Epithelial cell of prostate (primary cell): Measurements from ENCODE around the gene ADPRS.

ENCODE experiments used
- DNase-seq: peaks from one replicate; pipeline ENCODE4 v3.0.0-alpha.2; 2011; ENCODE audit warnings: low read depth, low spot score
- H3K27ac ChIP-seq: fragments of 450-650 bp; 2 replicates; pipeline ENCODE4 v1.5.1; 2017; ENCODE audit warnings: mild to moderate bottlenecking

The ADPRS gene

DNA sequence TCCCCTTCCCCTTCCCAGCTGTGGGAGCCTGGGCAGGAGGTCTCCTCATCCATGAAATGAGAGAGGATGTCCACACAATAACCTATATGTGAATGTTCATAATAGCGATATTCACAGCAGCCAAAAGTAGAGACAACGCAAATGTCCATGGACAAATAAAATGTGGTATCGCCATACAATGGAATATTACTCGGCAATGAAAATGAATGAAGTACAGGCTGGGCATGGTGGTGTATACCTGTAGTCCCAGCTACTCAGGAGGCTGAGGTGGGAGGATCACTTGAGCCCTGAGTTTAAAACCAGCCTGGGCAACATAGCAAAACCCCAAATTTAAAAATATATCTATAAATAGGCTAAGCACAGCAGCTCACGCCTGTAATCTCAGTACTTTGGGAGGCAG is 12.9 kb downstream of the ADPRS start:
- DNase-seq, result no peak
- H3K27ac ChIP-seq, result no peak overlapping the region

DNA sequence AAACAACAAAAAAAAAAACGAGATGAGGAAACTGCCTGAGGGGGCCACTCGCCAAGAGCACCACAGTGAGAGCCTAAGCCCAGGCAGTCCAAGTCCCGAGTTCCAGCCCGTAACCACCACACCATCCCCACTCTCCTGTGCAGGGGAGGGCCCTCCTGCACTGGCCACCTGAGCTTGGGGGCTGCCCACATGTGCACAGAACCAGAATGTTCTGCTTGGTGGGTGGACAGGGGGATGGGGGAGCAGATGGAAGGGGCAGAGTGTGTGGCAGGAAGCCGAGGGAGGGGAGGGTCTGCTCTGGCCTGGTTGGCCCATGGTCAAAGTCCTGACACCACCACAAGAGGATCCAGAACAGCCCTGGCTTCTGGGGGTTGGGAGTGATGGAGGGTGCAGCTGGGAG is 17.6 kb downstream of the ADPRS start:
- no peak overlapping the region for H3K27ac ChIP-seq
- no peak for DNase-seq

DNA sequence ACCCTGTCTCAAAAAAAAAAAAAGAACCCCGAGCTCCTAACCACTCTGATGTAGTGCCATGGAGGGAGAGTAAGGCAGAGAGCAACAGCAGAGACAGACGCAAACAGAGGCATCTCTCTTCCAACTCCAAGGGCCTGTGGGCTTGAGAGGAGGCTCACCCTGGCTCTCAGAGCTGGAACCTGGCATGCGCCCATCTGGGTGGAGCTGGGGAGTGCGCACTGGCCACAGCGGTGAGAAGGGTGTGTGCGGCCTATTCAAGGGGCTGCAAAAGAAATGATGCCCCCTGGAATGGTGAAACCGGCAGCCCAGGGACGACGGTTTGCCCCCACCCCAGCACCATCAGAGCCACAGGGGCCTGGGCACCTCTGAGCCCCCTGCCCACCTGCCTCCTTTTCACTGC is 18.7 kb downstream of the ADPRS start:
- no peak overlapping the region for H3K27ac ChIP-seq
- DNase-seq, result no peak

DNA sequence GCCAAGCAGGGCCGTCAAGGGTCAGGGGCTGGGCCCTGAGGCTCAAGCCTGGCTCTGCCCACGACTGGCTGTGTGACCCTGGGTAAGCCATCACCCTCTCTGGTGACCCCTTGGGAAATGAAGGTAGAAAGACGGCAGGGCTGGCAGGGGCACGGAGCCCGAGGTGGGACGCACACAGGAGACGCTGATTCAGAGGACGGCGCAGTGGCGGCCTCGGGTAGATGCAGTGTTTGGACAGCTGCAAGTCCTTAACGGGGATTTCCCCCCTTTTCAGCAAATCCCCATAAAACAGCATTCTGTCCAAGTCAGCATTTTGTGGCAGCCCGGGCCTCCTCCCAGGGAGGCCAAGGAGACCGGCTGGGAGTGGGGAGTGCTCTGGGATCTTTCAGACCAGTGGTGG is 19.6 kb downstream of the ADPRS start:
- no peak for DNase-seq
- no peak overlapping the region for H3K27ac ChIP-seq

DNA sequence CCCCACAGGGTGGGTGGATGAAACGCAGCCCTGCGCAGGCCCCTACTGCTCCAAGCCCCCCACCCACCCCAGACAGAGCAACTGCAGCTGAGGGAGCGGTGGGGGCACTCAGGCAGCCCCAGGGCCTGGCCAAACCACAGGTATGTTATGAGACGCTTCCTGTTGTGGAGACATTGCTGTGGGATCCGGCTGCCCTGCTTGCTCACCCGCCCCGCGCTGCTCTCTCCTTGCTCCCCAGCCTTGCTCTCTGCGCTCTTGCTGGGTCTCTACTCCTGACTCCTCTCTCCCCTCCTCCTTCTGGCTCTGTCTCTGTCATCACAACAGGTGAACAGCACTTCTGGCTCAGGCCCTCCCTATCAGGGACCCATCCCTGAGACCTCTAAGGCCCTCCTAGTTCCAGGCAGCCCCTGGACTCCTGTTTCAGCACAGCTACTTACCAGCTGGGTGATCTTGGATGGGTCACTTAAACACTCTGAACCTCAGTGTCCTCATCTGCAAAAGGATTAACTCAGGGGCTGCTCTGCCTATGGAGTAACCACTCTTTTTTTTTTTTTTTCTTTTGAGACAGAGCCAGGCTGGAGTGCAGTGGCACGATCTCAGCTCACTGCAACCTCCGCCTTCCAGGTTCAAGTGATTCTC is 20.5 kb downstream of the ADPRS start:
- peak overlapping the region; percentile 51 for H3K27ac ChIP-seq
- peak; percentile 34 for DNase-seq

DNA sequence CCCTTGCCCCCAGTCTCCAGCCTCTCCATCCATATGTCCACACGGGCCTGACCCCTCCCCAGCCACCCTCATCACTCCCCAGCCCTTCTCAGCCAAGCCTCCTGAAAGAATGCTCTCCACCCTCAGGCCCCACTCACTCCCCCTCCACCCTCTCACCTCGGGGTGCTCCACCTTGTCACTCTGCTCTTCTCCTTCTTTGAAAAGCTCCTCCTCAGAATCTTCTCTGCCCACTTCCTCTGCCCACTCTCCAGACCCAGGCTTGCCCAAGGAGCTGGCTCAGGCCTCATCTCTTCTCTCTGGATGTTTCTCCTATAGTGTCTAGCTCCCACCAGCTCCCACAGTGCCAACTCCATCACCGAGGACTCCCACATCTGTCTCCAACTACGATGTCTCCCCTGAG is 22.5 kb downstream of the ADPRS start:
- DNase-seq, result no peak
- H3K27ac ChIP-seq, result no peak overlapping the region

DNA sequence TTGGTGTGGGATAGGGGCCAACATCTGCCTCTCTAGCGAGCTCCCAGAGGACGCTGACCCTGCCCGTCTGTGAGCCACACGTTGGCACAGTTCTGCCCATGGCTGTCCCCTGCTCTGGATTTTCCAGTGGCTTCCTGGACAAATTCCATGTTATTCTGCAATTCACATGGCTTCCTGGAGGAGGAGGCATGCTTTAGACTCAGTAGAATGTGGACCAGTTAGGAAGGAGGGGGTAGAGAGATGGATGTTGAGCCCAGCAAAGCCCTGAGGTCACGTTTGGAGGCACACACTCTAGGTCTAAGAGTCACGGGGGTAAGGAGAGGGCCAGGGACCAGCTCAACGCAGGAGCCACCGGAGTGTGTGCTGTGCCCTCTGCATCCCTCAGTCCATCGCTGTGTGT is 24.1 kb downstream of the ADPRS start:
- no peak overlapping the region for H3K27ac ChIP-seq
- DNase-seq, result no peak

DNA sequence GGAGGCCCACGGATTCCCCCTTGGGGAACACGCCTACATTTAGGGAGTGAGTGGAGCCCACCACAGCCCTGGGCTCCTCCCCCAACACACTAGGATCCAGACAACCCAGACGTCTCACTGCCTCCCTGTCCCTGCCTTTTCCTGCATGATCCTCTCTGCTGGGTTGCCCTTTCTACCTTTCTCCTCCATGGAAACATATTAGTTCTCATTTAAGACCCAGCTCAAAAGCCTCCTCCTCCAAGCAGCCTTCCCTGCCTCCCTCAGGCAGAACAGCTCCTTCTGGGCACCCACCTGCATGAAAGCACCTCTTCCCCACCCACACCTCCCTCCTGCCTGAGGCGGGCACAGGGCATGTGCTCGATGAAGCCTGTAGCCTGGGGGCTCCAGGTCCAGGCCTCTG is 25.7 kb downstream of the ADPRS start:
- no peak overlapping the region for H3K27ac ChIP-seq
- no peak for DNase-seq

DNA sequence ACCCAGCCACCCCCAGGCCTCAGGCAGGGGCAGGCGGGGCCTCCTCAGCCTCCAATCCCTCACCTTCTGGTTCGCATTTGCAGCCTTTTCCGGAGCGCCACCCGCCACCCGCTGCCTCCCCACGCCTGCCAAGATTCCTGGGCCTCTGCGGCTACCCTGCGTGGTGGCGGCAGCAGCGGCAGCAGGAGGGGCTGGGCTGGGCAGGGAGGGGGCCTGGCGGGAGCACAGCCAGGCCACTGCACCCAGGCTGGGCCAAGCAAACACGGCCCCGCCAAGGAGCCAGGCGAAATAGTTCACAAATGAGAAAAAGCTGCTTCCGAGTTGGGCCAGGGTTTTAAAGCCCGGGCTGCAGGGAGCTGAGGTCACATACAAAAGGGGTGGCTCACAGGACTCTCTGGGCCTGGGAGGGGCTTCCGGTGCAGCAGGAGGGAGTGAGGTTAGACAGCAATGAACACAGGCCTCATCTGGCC is 26.5 kb downstream of the ADPRS start:
- H3K27ac ChIP-seq, result peak overlapping the region; percentile 50
- DNase-seq, result no peak

DNA sequence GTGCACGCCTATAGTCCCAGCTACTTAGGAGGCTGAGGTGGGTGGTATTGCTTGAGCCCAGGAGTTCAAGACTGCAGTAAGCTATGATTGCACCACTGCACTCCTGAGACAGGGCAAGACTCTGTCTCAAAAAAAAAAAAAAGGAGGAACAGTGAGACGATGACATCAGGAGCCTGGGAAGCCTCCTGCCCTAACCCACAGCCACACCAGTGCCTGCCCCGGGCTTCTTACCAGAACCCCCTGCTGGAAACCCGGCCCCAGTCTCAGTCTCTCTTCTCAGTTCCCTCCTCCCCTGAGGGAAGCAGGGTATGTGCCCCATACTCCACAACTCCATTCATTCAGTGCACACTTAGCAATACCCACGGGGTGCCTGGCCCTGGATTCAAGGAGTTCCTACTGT is 27.2 kb downstream of the ADPRS start:
- no peak for DNase-seq
- H3K27ac ChIP-seq, result peak overlapping the region; percentile 50

DNA sequence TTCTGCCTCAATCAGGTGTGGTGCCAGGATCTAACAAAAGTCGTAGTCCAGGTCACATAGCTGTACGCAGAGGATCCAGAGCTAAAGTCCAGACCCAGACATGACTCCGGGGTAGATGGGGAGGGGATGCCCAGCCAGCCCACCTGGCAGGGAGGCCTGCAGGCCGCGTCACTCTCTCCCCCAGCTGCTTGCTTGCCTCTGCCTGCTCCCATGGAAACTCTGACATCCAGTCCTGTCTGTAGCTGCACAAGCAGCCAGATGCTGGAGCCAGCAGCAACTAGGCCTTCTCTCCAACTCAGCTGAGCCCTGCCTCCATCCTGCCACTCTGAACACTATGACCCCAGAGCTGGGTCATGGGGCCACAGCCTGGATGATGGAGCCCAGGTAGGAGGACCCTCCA is 28.2 kb downstream of the ADPRS start:
- H3K27ac ChIP-seq, result no peak overlapping the region
- DNase-seq, result no peak

DNA sequence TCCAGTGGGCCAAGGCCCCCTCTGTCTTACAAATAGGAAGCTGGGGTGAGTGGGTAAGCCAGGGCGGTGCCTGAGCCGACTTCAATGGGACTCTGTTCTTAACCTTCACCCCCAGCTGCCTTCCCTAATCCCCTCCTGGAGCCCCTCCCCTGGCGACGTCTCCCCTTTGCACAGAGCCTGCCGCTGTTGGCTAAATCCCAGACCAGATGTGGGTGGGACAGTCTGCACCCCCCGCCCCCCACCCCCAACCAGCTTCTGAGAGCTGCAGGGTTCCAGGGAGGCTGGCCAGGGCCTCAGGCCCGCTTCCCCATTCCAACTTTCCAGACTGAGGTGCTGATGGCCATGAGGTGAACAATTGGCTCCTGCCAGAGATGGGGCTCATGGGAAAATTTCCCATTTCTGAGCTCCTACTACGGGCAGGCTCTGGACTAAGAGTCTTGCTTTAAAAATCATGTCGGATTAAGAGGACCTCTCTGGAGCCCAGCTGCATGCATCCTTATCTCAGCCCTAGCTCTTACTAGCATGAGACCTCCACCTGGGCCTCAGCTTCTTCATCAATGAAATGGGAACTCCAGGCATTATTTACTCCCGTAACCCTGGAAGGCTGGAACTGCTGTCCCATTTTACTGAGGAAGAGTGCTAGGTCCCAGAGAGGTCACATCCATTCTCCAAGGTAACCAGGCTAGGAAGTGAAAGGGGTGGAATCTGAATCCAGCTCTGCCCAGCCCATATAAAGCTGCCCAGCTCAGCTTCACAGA is 29.9 kb downstream of the ADPRS start:
- DNase-seq, result no peak
- no peak overlapping the region for H3K27ac ChIP-seq

DNA sequence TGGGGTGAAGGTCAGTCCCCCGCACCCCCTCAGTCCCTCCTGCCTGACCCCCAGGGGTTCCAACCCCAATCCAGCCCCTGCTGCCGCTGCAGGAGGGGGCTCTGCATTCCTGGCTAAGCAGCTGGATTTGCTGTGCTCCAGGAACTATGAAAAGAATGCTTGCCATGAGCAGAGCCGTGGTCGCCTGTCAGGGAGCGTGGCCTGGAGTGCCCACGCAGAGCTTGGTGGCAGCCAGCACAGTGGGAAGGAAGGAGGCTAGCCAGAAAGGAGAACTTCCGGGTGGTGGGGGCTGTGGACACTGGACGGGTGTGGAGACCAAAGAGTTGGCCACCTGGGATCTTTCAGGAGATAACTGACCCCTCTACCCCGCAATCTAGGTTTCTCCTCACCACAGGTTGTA is 30.8 kb downstream of the ADPRS start:
- H3K27ac ChIP-seq, result no peak overlapping the region

DNA sequence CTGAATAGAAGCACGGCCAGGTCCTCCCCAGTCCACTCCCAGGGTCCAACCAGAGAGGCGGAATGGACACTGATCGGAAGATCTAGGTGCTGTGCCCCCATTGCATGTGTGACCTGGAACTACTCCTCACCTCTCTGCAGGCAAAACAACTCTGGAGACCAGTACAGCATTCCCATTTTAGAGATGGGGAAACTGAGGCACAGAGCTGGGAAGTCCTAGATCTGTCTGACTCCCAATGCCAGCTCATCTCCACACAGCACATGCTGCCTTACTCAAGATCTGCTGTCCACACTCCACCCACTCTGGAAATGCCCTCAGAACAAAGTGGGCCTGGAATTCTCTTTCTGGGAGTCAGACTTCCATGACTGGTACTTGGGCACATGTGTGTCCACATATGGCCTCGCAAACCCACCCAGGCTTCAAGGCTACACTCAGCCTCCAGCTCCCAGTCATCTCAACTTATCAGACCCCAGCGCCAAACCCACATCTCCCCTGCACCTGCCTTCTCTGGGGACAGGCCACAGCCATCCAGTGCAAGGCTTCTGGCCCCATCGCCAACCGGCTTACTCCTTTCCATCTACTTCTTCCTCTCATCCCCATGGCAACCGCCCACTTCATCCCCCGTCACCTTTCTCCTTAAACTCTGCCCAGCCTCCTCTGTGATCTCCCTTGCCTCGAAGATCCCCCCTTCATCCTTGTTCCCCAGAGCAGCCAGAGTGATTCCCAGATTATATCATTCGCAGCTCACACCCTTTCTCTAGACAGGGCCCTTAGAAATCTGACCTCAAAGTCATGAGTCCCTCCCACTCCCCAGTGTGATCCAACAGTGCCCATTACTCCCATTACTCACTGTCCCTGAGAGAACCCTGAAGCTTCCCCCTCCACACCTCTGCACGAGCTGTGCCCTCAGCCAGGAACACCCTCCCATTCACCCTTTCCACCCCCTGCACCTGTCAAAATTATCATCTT is 33.7 kb downstream of the ADPRS start:
- no peak for DNase-seq
- H3K27ac ChIP-seq, result no peak overlapping the region

More for the DNA sequence above, 30.8 kb downstream of the ADPRS start:
- DNase-seq, result no peak

DNA sequence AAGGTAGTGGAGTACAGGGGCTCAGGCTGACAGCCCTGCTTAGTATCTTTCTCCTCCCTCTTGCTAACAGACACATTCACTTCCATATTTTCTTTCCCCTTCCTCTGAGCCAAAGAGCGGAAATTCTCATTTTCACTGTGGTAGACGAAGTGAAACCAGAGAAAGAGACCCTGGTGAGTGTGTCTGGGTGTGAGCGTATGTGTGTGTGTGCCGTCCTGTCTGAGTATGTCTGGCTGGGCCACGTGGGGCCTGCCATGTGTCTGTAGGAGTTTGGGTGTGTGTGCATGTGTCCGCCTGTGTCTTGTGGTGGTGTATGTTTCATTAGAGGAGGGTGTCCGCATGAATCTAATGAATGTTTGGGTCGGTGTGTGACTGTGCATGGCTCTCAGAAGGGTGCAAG is 34.7 kb downstream of the ADPRS start:
- H3K27ac ChIP-seq, result no peak overlapping the region
- no peak for DNase-seq

DNA sequence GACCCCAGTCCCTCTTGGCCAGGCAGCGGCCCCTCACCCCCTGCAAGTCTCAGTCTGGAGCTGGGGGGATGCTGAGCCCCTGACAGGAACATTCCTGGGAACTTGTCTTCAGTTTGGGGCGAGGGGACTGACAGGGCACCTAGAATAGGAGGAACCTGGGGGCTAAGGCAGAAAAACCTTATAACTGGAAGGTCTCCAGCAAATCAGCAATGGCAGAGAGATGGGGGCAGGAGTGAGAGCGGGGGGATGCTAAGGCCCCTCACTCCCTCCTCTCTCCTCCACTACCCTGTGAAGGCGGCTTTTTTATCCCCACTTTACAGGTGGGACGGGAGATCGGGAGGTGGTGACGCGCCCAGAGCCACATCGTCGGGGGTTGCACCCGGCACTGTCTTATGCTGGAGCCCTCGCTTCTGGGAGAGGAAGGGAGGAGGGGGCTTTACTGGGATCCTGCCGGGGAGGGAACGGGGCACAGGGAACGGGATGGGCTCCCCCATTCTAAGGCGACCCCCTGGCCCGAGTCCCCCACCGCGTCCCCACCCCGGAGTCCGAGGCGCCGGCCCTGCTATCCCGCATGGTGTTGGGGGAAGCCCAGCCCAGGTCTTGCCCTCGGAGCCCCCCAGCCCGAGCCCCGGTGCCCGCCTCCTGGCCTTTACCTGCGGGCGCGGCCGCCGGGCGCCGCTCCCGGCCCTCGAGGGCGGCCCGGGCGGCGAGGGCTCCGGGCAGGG is 35.9 kb downstream of the ADPRS start:
- H3K27ac ChIP-seq, result no peak overlapping the region

DNA sequence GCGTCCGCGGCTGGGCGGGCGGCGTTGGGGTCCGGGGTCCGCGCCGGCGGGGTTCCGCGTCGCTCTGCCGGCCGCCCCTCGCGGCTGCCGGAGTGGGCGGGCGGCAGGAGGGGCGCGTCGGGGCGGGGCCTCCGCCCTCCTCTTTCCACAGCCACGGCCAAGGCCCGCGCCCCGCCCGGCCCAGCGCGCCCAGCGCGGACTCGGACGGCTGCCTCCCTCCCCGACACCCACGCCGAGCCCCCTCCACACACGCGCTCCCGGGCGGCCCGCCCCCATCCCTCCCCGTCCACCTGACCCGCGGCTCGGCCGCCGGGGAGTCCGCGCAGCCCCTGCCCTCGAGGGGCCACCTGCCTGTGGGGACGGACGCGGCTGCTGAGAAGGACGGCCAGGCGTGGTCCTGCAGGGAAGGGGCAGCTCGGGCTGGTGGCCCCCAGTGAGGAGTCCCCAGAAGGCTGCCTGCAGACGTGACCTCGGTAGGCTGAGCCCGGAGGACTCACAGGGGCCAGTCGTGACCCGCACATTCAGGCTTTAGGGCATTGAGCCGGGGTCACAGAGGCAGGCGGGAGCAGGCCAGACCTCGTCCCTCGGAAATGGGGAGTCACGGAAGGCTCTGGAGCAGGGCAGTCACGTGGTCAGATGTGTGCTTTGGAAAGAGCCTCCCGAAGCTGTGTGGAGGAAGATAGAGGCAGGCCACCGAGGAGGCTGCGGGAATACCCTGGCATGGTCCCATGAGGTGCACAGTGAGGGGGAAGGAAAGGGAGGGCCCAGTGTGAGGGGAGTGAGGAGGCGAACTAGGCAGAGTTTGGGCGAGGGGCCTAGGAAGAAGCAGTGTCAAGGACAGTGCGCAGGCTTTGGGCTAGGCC is 36.7 kb downstream of the ADPRS start, which contains the start of gene COL8A2:
COL8A2 (minus strand) TSS at position 94 of the 863 bp plus-strand sequence. CDS start 24,980 bp downstream, outside the sequence.
- DNase-seq, result no peak
- H3K27ac ChIP-seq, result no peak within 1 kb of the TSS

More for the DNA sequence above, 35.9 kb downstream of the ADPRS start:
- DNase-seq, result no peak

DNA sequence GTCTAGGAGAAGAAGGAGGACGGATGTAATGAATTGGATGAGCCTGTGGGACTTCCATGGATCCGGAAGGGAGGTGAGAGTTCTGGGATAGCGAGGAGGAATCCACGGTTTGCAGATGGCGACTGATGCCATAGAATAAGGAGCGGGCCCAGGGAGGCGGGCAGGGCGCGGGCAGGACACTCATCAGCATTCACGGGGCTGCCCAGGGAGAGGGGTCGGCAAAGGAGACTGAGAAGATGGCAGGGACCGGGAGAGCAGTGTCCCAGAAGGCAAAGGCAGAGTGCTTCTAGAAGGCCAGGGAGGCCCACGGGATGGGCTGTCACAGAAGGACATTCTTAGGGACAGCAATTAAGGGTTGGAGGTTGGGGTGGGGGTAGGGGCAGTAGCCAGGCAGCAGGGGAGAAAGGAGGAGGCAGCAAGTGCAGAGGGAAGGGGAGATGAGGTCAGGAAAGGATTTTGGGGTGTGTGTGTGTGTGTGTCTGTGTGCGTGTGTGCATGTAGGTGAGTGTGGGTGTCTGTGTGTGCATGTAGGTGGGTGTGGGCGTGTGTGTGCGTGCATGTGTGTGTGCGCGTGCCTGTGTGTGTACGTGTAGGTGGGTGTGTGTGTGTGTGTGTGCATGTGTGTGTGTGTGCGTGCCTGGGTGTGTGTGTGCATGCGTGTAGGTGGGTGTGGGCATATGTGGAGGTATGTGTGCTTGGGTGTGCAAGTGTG is 37.5 kb downstream of the ADPRS start:
- no peak for DNase-seq
- no peak overlapping the region for H3K27ac ChIP-seq
